K562 (cell line): ENCODE results near the gene IMMP2L. TPM values are rescaled to one million over a fixed set of nuclear protein-coding genes. Genes with fewer than 3 reads are reported as not detected.

Experiments used
- ATAC-seq: fragments of 200-7000 bp; cut with Tn5 transposase; 3 replicates; pipeline ENCODE4 v1.9.1; 2020; ENCODE audit warnings: moderate library complexity
- BruUV-seq: library from RNA; stranded (reverse); fragments of 400-500 nt; replicated peaks from 2 replicates; lab custom pipeline; 2021; lab: Mats Ljungman, UMichigan
- CTCF ChIA-PET: fragments of 300-600 bp; formaldehyde crosslinking; extraction: SDS; loops from one replicate; lab custom pipeline; 2021; ENCODE audit warnings: low intra/inter-chr PET ratio; lab: Yijun Ruan, JAX
- POLR2A ChIA-PET: fragments of 300-600, 350-650 bp; sonication (Branson Sonifier 250); formaldehyde crosslinking; extraction: SDS; loops from one replicate; lab custom pipeline; 2021; ENCODE audit warnings: antibody characterized with exemption, inconsistent platforms; lab: Yijun Ruan, JAX
- DNase-seq, 4 experiments: peaks; one replicate each; pipeline versions ENCODE4 v3.0.0 to v3.0.0-alpha.2; 2011 to 2018; ENCODE audit warnings: low spot score in 3 of 4, mixed read lengths in 3 of 4; ENCODE audit errors: extremely low read depth in 1 of 4
- FAIRE-seq: peaks from 2 replicates; lab custom pipeline; 2011; peaks lifted over from hg19 to GRCh38; lab: Jason Lieb, UNC
- H2AFZ ChIP-seq: 2 replicates; pipeline ENCODE4 v1.6.0; 2011; ENCODE audit warnings: low read depth, low read length, control low read depth, inconsistent platforms
- H3K27ac ChIP-seq: fragments of 200-600 bp; 3 replicates; pipeline ENCODE4 v1.8.0; 2011; ENCODE audit warnings: low read depth, mild to moderate bottlenecking, control low read depth, inconsistent platforms, low read length, moderate library complexity, mixed read lengths; ENCODE audit errors: extremely low read depth
- H3K27me3 ChIP-seq, 2 experiments: fragments of 300-600 bp in 1 of 2; 2 replicates in 1 of 2; 3 replicates in 1 of 2; pipeline versions ENCODE4 v1.6.0 to v1.8.0; 2011; ENCODE audit warnings: inconsistent platforms in 2 of 2, low read length in 2 of 2, mild to moderate bottlenecking in 1 of 2, mixed read lengths in 1 of 2, moderate library complexity in 1 of 2; ENCODE audit not compliant: control insufficient read depth in 2 of 2, insufficient read depth in 2 of 2
- H3K36me3 ChIP-seq: fragments of 300-600 bp; 3 replicates; pipeline ENCODE4 v1.8.0; 2011; ENCODE audit warnings: mild to moderate bottlenecking, low read length, inconsistent platforms; ENCODE audit not compliant: control insufficient read depth, insufficient read depth
- H3K4me1 ChIP-seq, 2 experiments: fragments of 200-600 bp in 1 of 2; replicated peaks in 1 of 2; 2 replicates in 1 of 2; 3 replicates in 1 of 2; pipeline versions ENCODE4 v1.5.1 to v1.8.0; 2011; ENCODE audit warnings: inconsistent platforms in 2 of 2, low read length in 2 of 2, mild to moderate bottlenecking in 1 of 2, mixed read lengths in 1 of 2, moderate library complexity in 1 of 2; ENCODE audit not compliant: control insufficient read depth in 2 of 2, insufficient read depth in 2 of 2
- H3K4me2 ChIP-seq: 2 replicates; pipeline ENCODE4 v1.6.1; 2011; ENCODE audit warnings: low read length, control low read depth, inconsistent platforms, mixed read lengths; ENCODE audit not compliant: insufficient read depth
- H3K4me3 ChIP-seq: fragments of 200-600 bp; sonication (generic), shearing (Covaris generic); 2 replicates; pipeline ENCODE4 v1.5.1; 2016; ENCODE audit warnings: control low read depth, inconsistent platforms
- H3K79me2 ChIP-seq: fragments of 200-600 bp; 3 replicates; pipeline ENCODE4 v1.8.0; 2011; ENCODE audit warnings: low read length, inconsistent platforms; ENCODE audit not compliant: control insufficient read depth, insufficient read depth
- H3K9ac ChIP-seq, 2 experiments: 2 replicates each; pipeline versions ENCODE4 v1.6.0 to v1.6.1; 2011; ENCODE audit warnings: low read depth in 2 of 2, low read length in 2 of 2, control low read depth in 1 of 2, inconsistent platforms in 1 of 2, mild to moderate bottlenecking in 1 of 2, mixed read lengths in 1 of 2; ENCODE audit not compliant: insufficient read depth in 1 of 2
- H3K9me1 ChIP-seq: one replicate; pipeline ENCODE4 v1.6.0; 2011; ENCODE audit warnings: inconsistent platforms, mild to moderate bottlenecking, low read length, moderate library complexity; ENCODE audit not compliant: control insufficient read depth, insufficient read depth
- H3K9me3 ChIP-seq: replicated peaks from 2 replicates; pipeline ENCODE4 v1.5.1; 2011; ENCODE audit warnings: low read depth, low read length, inconsistent platforms; ENCODE audit not compliant: control insufficient read depth, insufficient read depth
- H4K20me1 ChIP-seq: replicated peaks from 2 replicates; pipeline ENCODE4 v1.6.1; 2011; ENCODE audit warnings: low read length, inconsistent platforms, mixed read lengths; ENCODE audit not compliant: control insufficient read depth, insufficient read depth
- BRF1 ChIP-seq: IDR thresholded peaks from 3 replicates; pipeline ENCODE4 v1.6.1; 2011; ENCODE audit warnings: borderline replicate concordance, mild to moderate bottlenecking; ENCODE audit not compliant: insufficient read length; ENCODE audit errors: extremely low read depth
- CHD2 ChIP-seq: IDR thresholded peaks from 2 replicates; pipeline ENCODE4 v1.6.1; 2011; ENCODE audit warnings: low read depth, low read length
- COPS2 ChIP-seq: fragments of 450-650 bp; conservative IDR thresholded peaks from 2 replicates; pipeline ENCODE4 v1.6.1; 2016; ENCODE audit warnings: mild to moderate bottlenecking, moderate library complexity
- FUS ChIP-seq: fragments of 200-400 bp; formaldehyde crosslinking; optimal IDR thresholded peaks from 2 replicates; pipeline ENCODE3; 2017; ENCODE audit warnings: low read depth, low read length
- HMGXB4 ChIP-seq: sonication (generic); formaldehyde crosslinking; IDR thresholded peaks from 2 replicates; pipeline ENCODE4 v1.8.1; 2023; ENCODE audit warnings: mild to moderate bottlenecking, missing genetic modification reagents
- MAFF ChIP-seq: IDR thresholded peaks from 2 replicates; pipeline ENCODE4 v1.6.1; 2012; ENCODE audit warnings: low read length, improper control_type of control experiment
- MXI1 ChIP-seq: IDR thresholded peaks from 2 replicates; pipeline ENCODE4 v1.6.1; 2011; ENCODE audit warnings: low read depth, mild to moderate bottlenecking, improper control_type of control experiment, low read length
- NEUROD1 ChIP-seq: fragments of 150-350 bp; IDR thresholded peaks from 2 replicates; pipeline ENCODE4 v1.6.1; 2014; ENCODE audit warnings: borderline replicate concordance, low read length, low read depth; ENCODE audit not compliant: partially characterized antibody
- NFE2L1 ChIP-seq: fragments of 450-650 bp; IDR thresholded peaks from 2 replicates; pipeline ENCODE4 v1.6.1; 2016; ENCODE audit warnings: missing genetic modification characterization, low read depth, mild to moderate bottlenecking, missing compliant biosample characterization, moderate library complexity, borderline replicate concordance
- NFYB ChIP-seq: IDR thresholded peaks from 2 replicates; pipeline ENCODE4 v1.6.1; 2011; ENCODE audit warnings: mild to moderate bottlenecking, moderate library complexity; ENCODE audit not compliant: insufficient read length; ENCODE audit errors: extremely low read depth
- POLR2G ChIP-seq: fragments of 200-400 bp; formaldehyde crosslinking; IDR thresholded peaks from 2 replicates; pipeline ENCODE4 v1.6.1; 2017; ENCODE audit warnings: low read depth, mild to moderate bottlenecking, antibody characterized with exemption, low read length, moderate library complexity
- POLR2H ChIP-seq: IDR thresholded peaks from 2 replicates; pipeline ENCODE4 v1.6.1; 2016; ENCODE audit warnings: missing genetic modification characterization, low read depth, mild to moderate bottlenecking, control low read depth, missing compliant biosample characterization, moderate library complexity
- RBM14 ChIP-seq: fragments of 200-400 bp; formaldehyde crosslinking; IDR thresholded peaks from 2 replicates; pipeline ENCODE4 v1.6.1; 2018; ENCODE audit warnings: low read depth, mild to moderate bottlenecking, low read length, moderate library complexity, borderline replicate concordance; ENCODE audit not compliant: insufficient read depth
- SAFB ChIP-seq: fragments of 200-400 bp; formaldehyde crosslinking; IDR thresholded peaks from 2 replicates; pipeline ENCODE4 v1.6.1; 2017; ENCODE audit warnings: low read depth, low read length, borderline replicate concordance
- SMAD3 ChIP-seq: fragments of 450-650 bp; formaldehyde crosslinking; conservative IDR thresholded peaks from 2 replicates; pipeline ENCODE4 v1.4.0; 2020; ENCODE audit warnings: mild to moderate bottlenecking
- ZFPM2 ChIP-seq: fragments of 250-450 bp; sonication (Bioruptor Pico); IDR thresholded peaks from 2 replicates; pipeline ENCODE4 v1.5.1; 2022; ENCODE audit warnings: mild to moderate bottlenecking
- ZFX ChIP-seq: sonication (generic); formaldehyde crosslinking; IDR thresholded peaks from 2 replicates; pipeline ENCODE4 v1.8.0; 2022; ENCODE audit warnings: mild to moderate bottlenecking, missing genetic modification reagents, moderate library complexity
- ZNF436 ChIP-seq: fragments of 250-450, 450-650 bp; sonication (Bioruptor Pico); formaldehyde crosslinking; IDR thresholded peaks from 2 replicates; pipeline ENCODE4 v1.7.0; 2020; ENCODE audit warnings: mild to moderate bottlenecking
- WGBS: fragments of 100-300 bp; shearing (Covaris generic); methylation state at CpG from one replicate; pipeline ENCODE4 v1.1.6; 2016; ENCODE audit warnings: low coverage, mixed read lengths; ENCODE audit not compliant: insufficient coverage; ENCODE audit errors: missing lambda C conversion rate; 5-methylcytosine and 5-hydroxymethylcytosine counted together
- in situ Hi-C: fragments of 300-500 bp; cut with MboI; formaldehyde crosslinking; loops from 4 replicates; pipeline ENCODE4 v1.15.0; 2018; ENCODE audit warnings: inconsistent platforms, mixed read lengths
- intact Hi-C: fragments of 100-400 bp; cut with micrococcal nuclease; formaldehyde crosslinking; loops from 2 replicates; pipeline ENCODE4 v1.14.2; 2022
- polyA plus RNA-seq, 8 experiments: library from polyadenylated mRNA; depleted of rRNA in 4 of 8; stranded (reverse) in 5 of 8; unstranded in 3 of 8; fragments of >200 nt; fragmentation: Nextera tagmentation in 2 of 8; fragmentation: Illumina TruSeq in 1 of 8; extraction: Ambion mirVana in 2 of 8; extraction: Trizol in 1 of 8; gene quantifications; 2 replicates each; pipeline versions ENCODE4 v1.2.1 to v1.2.3, GENCODE V29; 2011 to 2014; ENCODE audit warnings: inconsistent platforms in 1 of 8, missing spikeins in 1 of 8
- total RNA-seq, 7 experiments: library from RNA; depleted of rRNA in 6 of 7; stranded (reverse); fragments of >200 nt in 6 of 7; fragmentation: Illumina TruSeq in 2 of 7; extraction: Trizol in 2 of 7; gene quantifications; 2 replicates each; pipeline versions ENCODE4 v1.2.1 to v1.2.3, GENCODE V29; 2011 to 2021; ENCODE audit warnings: low replicate concordance in 1 of 7
- TF ChIP-seq, protein P1 (sequence below): fragments of 450-650 bp; IDR thresholded peaks from one replicate; pipeline ENCODE4 v1.6.1; 2018; ENCODE audit warnings: mild to moderate bottlenecking, moderate library complexity; ENCODE audit not compliant: partially characterized antibody

Gene IMMP2L
- total and polyA plus RNA-seq, 9 of the 15 experiments (the other 6 are each of a cell fraction or from before 2014, with no cell fraction given) = 29.7 to 116 (median 53.0) TPM

GRCh38 chr7:111080495-111081105 is 481.7 kb downstream of the IMMP2L start (continued):
- TF ChIP-seq ZNF436 (CRISPR knock-in tag) = no peak
- TF ChIP-seq FUS = no peak
- no peak for TF ChIP-seq POLR2G
- no peak for TF ChIP-seq MXI1
- peak; percentile 52 for TF ChIP-seq MAFF
- no peak for TF ChIP-seq CHD2
- TF ChIP-seq NFE2L1 (tag) = no peak
- TF ChIP-seq HMGXB4 (CRISPR knock-in tag) = no peak
- TF ChIP-seq ZFPM2 = no peak

DNA sequence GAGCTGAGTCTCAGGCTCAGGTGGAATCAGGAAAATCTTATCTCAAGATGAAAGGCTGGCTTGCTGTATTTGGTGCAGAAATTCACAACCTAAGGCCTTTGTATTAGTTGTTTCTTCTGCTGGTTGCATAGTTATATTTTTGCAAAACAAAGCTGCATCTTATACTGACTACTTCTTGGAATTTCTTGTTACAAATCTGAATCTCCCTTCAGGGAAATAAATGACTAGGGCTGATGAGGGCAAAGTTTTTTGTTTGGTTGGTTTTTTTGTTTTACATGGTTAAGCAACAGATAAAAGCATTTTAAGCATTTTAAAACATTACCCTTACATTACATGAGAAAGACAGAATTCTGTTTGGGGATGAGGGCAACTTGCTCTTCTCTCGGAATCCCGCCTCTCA is 485.3 kb downstream of the IMMP2L start:
- H2AFZ ChIP-seq = no peak overlapping the region
- no peak overlapping the region for H3K27ac ChIP-seq
- no TSS peak for BruUV-seq
- H3K4me2 ChIP-seq = no peak overlapping the region
- DNase-seq (no peak), ATAC-seq (no peak), FAIRE-seq (no peak)
- H3K27me3 ChIP-seq = no peaks in the 10 kb centered on the region
- H3K9me1 ChIP-seq = no peaks in the 10 kb centered on the region
- no peaks in the 10 kb centered on the region; the same call in 2 of the 3 replicates for H3K36me3 ChIP-seq
- no peaks in the 10 kb centered on the region for H3K79me2 ChIP-seq
- in situ Hi-C loops (no loop called here), intact Hi-C loops (no loop called here)
- H3K4me3 ChIP-seq = no peak overlapping the region
- POLR2A ChIA-PET = interaction anchor here (0.6 kb wide), 1 partner anchor 496 kb away, joined by 3 read pairs; no protein-coding TSS in a partner anchor
- H4K20me1 ChIP-seq = no peaks in the 10 kb centered on the region
- H3K9me3 ChIP-seq = no peaks in the 10 kb centered on the region
- H3K4me1 ChIP-seq = peaks cover 8 to 16% of the 10 kb centered on the region in 2 experiments; a peak in 4 of 5 replicates
- H3K9ac ChIP-seq = no peak overlapping the region
- 97% methylated on average over 2 of the region's 2 CpGs for WGBS
- CTCF ChIA-PET = no interaction called here
- TF ChIP-seq SMAD3 = no peak
- TF ChIP-seq NFYB = no peak
- no peak for TF ChIP-seq NEUROD1
- TF ChIP-seq RBM14 = no peak
- TF ChIP-seq SAFB = no peak
- TF ChIP-seq POLR2H = no peak
- TF ChIP-seq, protein P1, sequence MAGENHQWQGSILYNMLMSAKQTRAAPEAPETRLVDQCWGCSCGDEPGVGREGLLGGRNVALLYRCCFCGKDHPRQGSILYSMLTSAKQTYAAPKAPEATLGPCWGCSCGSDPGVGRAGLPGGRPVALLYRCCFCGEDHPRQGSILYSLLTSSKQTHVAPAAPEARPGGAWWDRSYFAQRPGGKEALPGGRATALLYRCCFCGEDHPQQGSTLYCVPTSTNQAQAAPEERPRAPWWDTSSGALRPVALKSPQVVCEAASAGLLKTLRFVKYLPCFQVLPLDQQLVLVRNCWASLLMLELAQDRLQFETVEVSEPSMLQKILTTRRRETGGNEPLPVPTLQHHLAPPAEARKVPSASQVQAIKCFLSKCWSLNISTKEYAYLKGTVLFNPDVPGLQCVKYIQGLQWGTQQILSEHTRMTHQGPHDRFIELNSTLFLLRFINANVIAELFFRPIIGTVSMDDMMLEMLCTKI = no peak
- no peak for TF ChIP-seq ZFX
- no peak for TF ChIP-seq COPS2
- TF ChIP-seq BRF1 = no peak
